H9 (cell line): ENCODE measurements around the gene CADPS. TPM values are rescaled to one million over a fixed set of nuclear protein-coding genes. Genes with fewer than 3 reads are reported as not detected.

Source experiments
- DNase-seq: peaks from one replicate; pipeline ENCODE4 v3.0.0-alpha.2; 2017
- H2AFZ ChIP-seq: one replicate; pipeline ENCODE4 v1.6.1; 2013; ENCODE audit warnings: mild to moderate bottlenecking, low read length, control low read depth, moderate library complexity
- H2AK5ac ChIP-seq: 2 replicates; pipeline ENCODE4 v1.6.1; 2013; ENCODE audit warnings: low read length, control low read depth, mixed read lengths; ENCODE audit not compliant: insufficient read length
- H2BK120ac ChIP-seq: one replicate; pipeline ENCODE4 v1.6.1; 2013; ENCODE audit warnings: low read depth, mild to moderate bottlenecking, low read length, control low read depth, inconsistent platforms; ENCODE audit not compliant: poor library complexity, severe bottlenecking
- H2BK12ac ChIP-seq: 2 replicates; pipeline ENCODE4 v1.6.1; 2013; ENCODE audit warnings: low read length, control low read depth, mixed read lengths, low read depth; ENCODE audit not compliant: insufficient read length
- H2BK15ac ChIP-seq: 2 replicates; pipeline ENCODE4 v1.6.1; 2013; ENCODE audit warnings: low read depth, low read length, control low read depth
- H2BK20ac ChIP-seq: one replicate; pipeline ENCODE4 v1.6.1; 2013; ENCODE audit warnings: low read depth, mild to moderate bottlenecking, low read length, control low read depth, inconsistent platforms; ENCODE audit not compliant: poor library complexity, severe bottlenecking
- H2BK5ac ChIP-seq: 2 replicates; pipeline ENCODE4 v1.6.1; 2013; ENCODE audit warnings: low read length, control low read depth, mixed read lengths; ENCODE audit not compliant: insufficient read length
- H3K14ac ChIP-seq: 2 replicates; pipeline ENCODE4 v1.6.1; 2013; ENCODE audit warnings: low read length, control low read depth; ENCODE audit not compliant: insufficient read depth
- H3K18ac ChIP-seq: 2 replicates; pipeline ENCODE4 v1.6.1; 2013; ENCODE audit warnings: low read depth, mild to moderate bottlenecking, mixed read lengths, low read length, control low read depth; ENCODE audit not compliant: insufficient read length
- H3K23ac ChIP-seq: 2 replicates; pipeline ENCODE4 v1.6.1; 2013; ENCODE audit warnings: low read length, control low read depth, mixed read lengths, low read depth; ENCODE audit not compliant: insufficient read length
- H3K23me2 ChIP-seq: 2 replicates; pipeline ENCODE4 v1.6.1; 2013; ENCODE audit warnings: low read depth, mild to moderate bottlenecking, mixed read lengths, low read length, control low read depth; ENCODE audit not compliant: insufficient read length, poor library complexity, severe bottlenecking
- H3K27ac ChIP-seq: 2 replicates; pipeline ENCODE4 v1.5.1; 2013; ENCODE audit warnings: low read length, control low read depth, mixed read lengths, low read depth; ENCODE audit not compliant: insufficient read length
- H3K27me3 ChIP-seq: 2 replicates; pipeline ENCODE4 v1.6.1; 2013; ENCODE audit warnings: low read length, control low read depth, inconsistent platforms; ENCODE audit not compliant: insufficient read depth
- H3K4ac ChIP-seq: 2 replicates; pipeline ENCODE4 v1.6.1; 2013; ENCODE audit warnings: low read depth, mild to moderate bottlenecking, control low read depth, inconsistent platforms, low read length, moderate library complexity
- H3K4me1 ChIP-seq: 2 replicates; pipeline ENCODE4 v1.6.1; 2013; ENCODE audit warnings: low read length, control low read depth, inconsistent platforms; ENCODE audit not compliant: insufficient read depth
- H3K4me2 ChIP-seq: 2 replicates; pipeline ENCODE4 v1.6.1; 2013; ENCODE audit warnings: low read length, control low read depth, mixed read lengths; ENCODE audit not compliant: insufficient read length, insufficient read depth
- H3K56ac ChIP-seq: 2 replicates; pipeline ENCODE4 v1.6.1; 2013; ENCODE audit warnings: low read depth, mild to moderate bottlenecking, mixed read lengths, low read length, control low read depth; ENCODE audit not compliant: insufficient read length
- H3K79me1 ChIP-seq: 2 replicates; pipeline ENCODE4 v1.6.1; 2013; ENCODE audit warnings: low read depth, mild to moderate bottlenecking, moderate library complexity, low read length, control low read depth, inconsistent platforms; ENCODE audit not compliant: insufficient read depth, poor library complexity, severe bottlenecking
- H3K79me2 ChIP-seq: 2 replicates; pipeline ENCODE4 v1.6.1; 2013; ENCODE audit warnings: low read length, control low read depth, inconsistent platforms; ENCODE audit not compliant: insufficient read depth
- H3K9ac ChIP-seq: 2 replicates; pipeline ENCODE4 v1.6.1; 2013; ENCODE audit warnings: low read length, control low read depth, mixed read lengths; ENCODE audit not compliant: insufficient read length; ENCODE audit errors: extremely low read depth
- H3K9me3 ChIP-seq: one replicate; pipeline ENCODE4 v1.6.1; 2013; ENCODE audit warnings: low read depth, low read length, inconsistent platforms; ENCODE audit not compliant: control insufficient read depth
- H3T11ph ChIP-seq: one replicate; pipeline ENCODE4 v1.6.1; 2013; ENCODE audit warnings: mild to moderate bottlenecking, low read length, control low read depth, inconsistent platforms
- H4K20me1 ChIP-seq: one replicate; pipeline ENCODE4 v1.6.1; 2013; ENCODE audit not compliant: control insufficient read depth, insufficient read length, insufficient read depth
- H4K5ac ChIP-seq: 2 replicates; pipeline ENCODE4 v1.6.1; 2013; ENCODE audit warnings: low read depth, mild to moderate bottlenecking, mixed read lengths, low read length, control low read depth; ENCODE audit not compliant: insufficient read length
- H4K8ac ChIP-seq: replicated peaks from 2 replicates; pipeline ENCODE4 v1.6.1; 2013; ENCODE audit warnings: low read length, control low read depth, mixed read lengths, low read depth; ENCODE audit not compliant: insufficient read length
- H4K91ac ChIP-seq: 2 replicates; pipeline ENCODE4 v1.6.1; 2013; ENCODE audit warnings: low read depth, mild to moderate bottlenecking, moderate library complexity, mixed read lengths, low read length, control low read depth; ENCODE audit not compliant: insufficient read length
- H3K27ac Mint-ChIP-seq, 3 experiments: 2 replicates in 2 of 3; 3 replicates in 1 of 3; pipeline ENCODE4 v1.8.0; 2020 to 2021; ENCODE audit warnings: mixed read lengths in 3 of 3, mild to moderate bottlenecking in 1 of 3, moderate library complexity in 1 of 3
- H3K27me3 Mint-ChIP-seq: 2 replicates; pipeline ENCODE4 v1.8.0; 2021; ENCODE audit warnings: low read depth, mild to moderate bottlenecking, moderate library complexity, mixed read lengths
- H3K36me3 Mint-ChIP-seq, 3 experiments: 2 replicates in 2 of 3; 3 replicates in 1 of 3; pipeline ENCODE4 v1.8.0; 2020 to 2021; ENCODE audit warnings: low read depth in 3 of 3, mixed read lengths in 3 of 3; ENCODE audit not compliant: insufficient read depth in 1 of 3
- H3K4me1 Mint-ChIP-seq, 2 experiments: 2 replicates each; pipeline ENCODE4 v1.8.0; 2020; ENCODE audit warnings: mixed read lengths in 2 of 2
- H3K4me3 Mint-ChIP-seq, 2 experiments: 2 replicates in 1 of 2; 3 replicates in 1 of 2; pipeline ENCODE4 v1.8.0; 2020 to 2021; ENCODE audit warnings: mild to moderate bottlenecking in 2 of 2, mixed read lengths in 2 of 2, moderate library complexity in 1 of 2
- H3K9me3 Mint-ChIP-seq, 2 experiments: 2 replicates in 1 of 2; 3 replicates in 1 of 2; pipeline ENCODE4 v1.8.0; 2020; ENCODE audit warnings: mild to moderate bottlenecking in 2 of 2, mixed read lengths in 2 of 2, moderate library complexity in 1 of 2
- WGBS: extraction: QIAGEN DNeasy Blood & Tissue Kit; methylation state at CpG from one replicate; pipeline ENCODE4 v1.1.7; 2013; ENCODE audit warnings: missing lambda C conversion rate, low lambda C conversion rate, mixed read lengths; ENCODE audit not compliant: insufficient read length; ENCODE audit errors: extremely low coverage; 5-methylcytosine and 5-hydroxymethylcytosine counted together
- total RNA-seq: library from RNA; stranded (reverse); gene quantifications from 2 replicates; pipeline ENCODE4 v1.2.1, GENCODE V29; 2021
- TF ChIP-seq, protein P1 (sequence below): fragments of 200-600 bp; sonication (generic); conservative IDR thresholded peaks from 3 replicates; pipeline ENCODE4 v1.8.0; 2021; ENCODE audit warnings: antibody characterized with exemption, mild to moderate bottlenecking

CADPS gene
- total RNA-seq, 1 experiment from 2014 or later = 6.6 TPM

DNA sequence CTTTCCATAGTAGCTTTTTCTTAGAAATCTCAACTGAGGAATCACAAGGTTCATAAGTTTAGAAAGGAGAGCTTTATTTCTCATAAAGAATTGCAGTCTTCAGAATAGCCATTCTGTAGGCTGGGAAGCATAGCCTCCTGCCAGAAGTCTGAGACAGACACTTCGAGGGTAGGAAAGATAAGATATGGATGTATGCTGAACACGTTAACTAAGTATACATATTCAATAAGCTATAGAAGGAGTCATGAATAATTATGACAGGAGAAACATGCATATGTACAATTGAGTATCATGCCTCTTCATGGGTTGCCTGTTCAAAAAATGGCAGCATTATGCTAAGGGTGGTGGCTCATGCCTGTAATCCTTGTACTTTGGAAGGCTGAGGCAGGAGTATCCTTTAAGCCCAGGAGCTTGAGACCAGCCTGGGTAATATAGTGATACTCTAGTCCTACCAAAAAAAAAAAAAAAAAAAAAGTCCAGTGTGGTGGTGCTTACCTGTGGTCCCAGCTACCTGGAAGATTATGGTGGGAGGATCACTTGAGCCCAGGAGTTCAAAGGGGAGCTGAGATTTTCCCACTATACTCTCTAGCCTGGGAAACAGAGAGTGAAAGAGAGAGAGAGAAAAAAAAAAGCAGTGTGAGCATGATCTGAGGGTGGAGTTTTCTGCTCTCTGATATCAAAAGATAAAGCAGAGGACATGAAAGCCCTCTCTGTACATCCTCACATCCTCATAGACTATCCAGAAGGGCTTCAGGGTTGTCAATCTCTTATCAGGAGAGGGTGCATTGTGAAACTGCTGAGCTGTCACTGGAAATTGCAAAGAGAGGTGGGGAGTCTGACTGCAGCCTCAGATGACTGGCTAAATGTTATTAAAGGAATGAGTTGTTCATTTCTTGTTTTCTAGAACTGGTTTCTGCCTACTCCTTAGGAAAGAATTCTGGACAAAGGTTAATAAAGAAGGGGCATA, 23.6 kb upstream of the CADPS start:
- peaks cover 0 to 4% (median 2%) of the 10 kb centered on the region in 3 experiments; a peak in 3 of 7 replicates for H3K36me3 Mint-ChIP-seq
- no peak overlapping the region for H4K5ac ChIP-seq
- H3K56ac ChIP-seq = no peak overlapping the region
- H3K79me1 ChIP-seq = no peaks in the 10 kb centered on the region
- H3K79me2 ChIP-seq = no peaks in the 10 kb centered on the region
- H2AK5ac ChIP-seq = no peak overlapping the region
- no peak overlapping the region for H3K18ac ChIP-seq
- H4K8ac ChIP-seq = no peak overlapping the region
- no peak overlapping the region for H2BK15ac ChIP-seq
- no peaks in the 10 kb centered on the region for H3K4me1 ChIP-seq
- H3K4ac ChIP-seq = no peak overlapping the region
- H3K27ac Mint-ChIP-seq = 0 out of 7 replicates have a peak overlapping the region, but pooled peaks of 1 of the 3 experiments have one; percentile 33
- H3K4me1 Mint-ChIP-seq = peaks cover 7% of the 10 kb centered on the region in 2 experiments
- H3K14ac ChIP-seq = no peak overlapping the region
- H3K4me3 Mint-ChIP-seq = no peak overlapping the region
- no CpG with 5 or more reads among the region's 2 CpGs for WGBS
- no peaks in the 10 kb centered on the region; the same call in 1 of the 2 replicates for H3K27me3 ChIP-seq
- no peak overlapping the region for H2BK120ac ChIP-seq
- H3K27ac ChIP-seq = no peak overlapping the region
- no peak overlapping the region for H2BK12ac ChIP-seq
- no peak overlapping the region for H4K91ac ChIP-seq
- no peak overlapping the region for H2AFZ ChIP-seq
- no peaks in the 10 kb centered on the region for H3K27me3 Mint-ChIP-seq
- no peak overlapping the region for H3K4me2 ChIP-seq
- H3K23ac ChIP-seq = no peak overlapping the region
- no peak overlapping the region for H2BK5ac ChIP-seq
- H4K20me1 ChIP-seq = no peaks in the 10 kb centered on the region
- TF ChIP-seq, protein P1, sequence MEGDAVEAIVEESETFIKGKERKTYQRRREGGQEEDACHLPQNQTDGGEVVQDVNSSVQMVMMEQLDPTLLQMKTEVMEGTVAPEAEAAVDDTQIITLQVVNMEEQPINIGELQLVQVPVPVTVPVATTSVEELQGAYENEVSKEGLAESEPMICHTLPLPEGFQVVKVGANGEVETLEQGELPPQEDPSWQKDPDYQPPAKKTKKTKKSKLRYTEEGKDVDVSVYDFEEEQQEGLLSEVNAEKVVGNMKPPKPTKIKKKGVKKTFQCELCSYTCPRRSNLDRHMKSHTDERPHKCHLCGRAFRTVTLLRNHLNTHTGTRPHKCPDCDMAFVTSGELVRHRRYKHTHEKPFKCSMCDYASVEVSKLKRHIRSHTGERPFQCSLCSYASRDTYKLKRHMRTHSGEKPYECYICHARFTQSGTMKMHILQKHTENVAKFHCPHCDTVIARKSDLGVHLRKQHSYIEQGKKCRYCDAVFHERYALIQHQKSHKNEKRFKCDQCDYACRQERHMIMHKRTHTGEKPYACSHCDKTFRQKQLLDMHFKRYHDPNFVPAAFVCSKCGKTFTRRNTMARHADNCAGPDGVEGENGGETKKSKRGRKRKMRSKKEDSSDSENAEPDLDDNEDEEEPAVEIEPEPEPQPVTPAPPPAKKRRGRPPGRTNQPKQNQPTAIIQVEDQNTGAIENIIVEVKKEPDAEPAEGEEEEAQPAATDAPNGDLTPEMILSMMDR = no peak
- H3T11ph ChIP-seq = no peak overlapping the region
- no peaks in the 10 kb centered on the region for H3K23me2 ChIP-seq
- DNase-seq = no peak
- H2BK20ac ChIP-seq = no peak overlapping the region
- H3K9me3 Mint-ChIP-seq = peaks cover 12 to 13% of the 10 kb centered on the region in 2 experiments
- peaks cover 5% of the 10 kb centered on the region for H3K9me3 ChIP-seq
- H3K9ac ChIP-seq = no peak overlapping the region
